HG03354 (cell line): ENCODE measurements around the gene ASTN2.

Source experiments
- ATAC-seq: cut with Tn5 transposase; IDR thresholded peaks from one replicate; pipeline ENCODE4 v1.9.1; 2021; ENCODE audit warnings: mild to moderate bottlenecking; ENCODE audit not compliant: unreplicated experiment, poor library complexity, severe bottlenecking

ASTN2 gene

DNA sequence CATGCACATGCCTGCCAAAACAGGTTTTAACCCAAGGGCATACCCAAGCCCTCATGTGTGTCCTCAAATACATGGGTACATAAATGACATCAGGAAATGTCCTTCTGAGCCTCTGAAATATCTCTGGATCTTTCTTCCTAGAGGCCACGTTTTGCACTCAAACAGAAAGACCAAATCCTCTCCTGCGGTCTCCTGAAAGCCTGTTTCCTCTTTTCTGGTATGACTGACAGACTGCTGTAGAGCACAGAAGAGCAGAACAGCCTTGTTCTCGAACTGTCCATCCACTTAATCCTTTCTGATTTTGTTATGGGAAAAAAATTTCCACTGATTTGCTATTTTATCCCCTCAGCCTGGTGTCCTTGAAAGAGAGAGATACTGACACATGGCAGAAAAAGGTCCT, 107.2 kb downstream of the ASTN2 start:
- ATAC-seq, result no peak

GRCh38 chr9:117306032-117306431, 108.8 kb downstream of the ASTN2 start:
- no peak for ATAC-seq

- no peak for ATAC-seq
These were observed 109.4 kb downstream of the ASTN2 start for GRCh38 chr9:117305454-117305853.

DNA sequence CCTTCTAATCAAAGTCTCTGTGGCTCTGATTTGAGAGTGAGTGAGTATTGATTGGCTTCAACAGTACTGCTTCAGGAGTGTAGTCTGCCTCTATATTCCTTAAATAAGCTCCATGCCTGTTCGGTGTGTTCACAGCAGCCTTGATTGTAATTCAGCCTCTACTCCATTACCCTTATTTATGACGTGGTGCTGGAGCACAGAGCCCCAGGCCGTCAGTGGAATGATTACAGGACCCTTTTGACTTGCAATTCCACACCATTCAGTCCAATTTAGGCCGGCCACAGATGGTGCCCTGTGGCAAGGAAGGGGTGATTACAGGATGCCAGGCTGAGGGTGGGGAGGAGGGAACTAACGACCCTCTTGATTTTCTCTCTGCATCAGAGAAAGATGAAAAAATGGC, 110.3 kb downstream of the ASTN2 start:
- no peak for ATAC-seq

DNA sequence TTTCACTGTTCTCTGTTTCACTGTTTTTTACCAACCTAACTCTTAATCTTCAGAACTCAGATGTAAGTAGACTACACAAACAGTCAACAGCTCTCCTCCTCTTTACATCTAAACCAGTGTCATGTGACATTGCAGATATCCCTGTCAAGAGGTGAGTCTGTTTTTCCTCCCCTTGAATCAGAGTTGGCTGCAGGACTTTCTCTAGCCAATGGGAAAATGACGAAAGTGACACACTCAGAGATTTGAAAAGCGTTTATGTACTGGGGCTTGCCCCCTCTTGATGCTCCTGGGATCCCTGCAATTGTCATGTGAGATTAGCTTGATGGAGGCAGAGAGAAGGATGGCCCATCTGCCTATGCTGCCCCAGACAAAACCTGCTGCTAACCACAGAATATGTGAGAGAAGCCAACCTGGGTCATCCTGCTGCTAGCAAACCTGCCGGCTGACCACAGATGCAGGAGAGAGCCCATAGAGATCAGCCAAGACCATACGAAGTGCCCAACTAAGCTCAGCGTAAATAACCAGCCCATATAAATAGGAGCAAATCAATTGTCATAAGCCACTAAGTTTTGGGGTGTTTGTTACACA, 111.1 kb downstream of the ASTN2 start:
- ATAC-seq, result no peak

- ATAC-seq, result no peak
These were observed 112.4 kb downstream of the ASTN2 start for GRCh38 chr9:117302487-117302886.

GRCh38 chr9:117300371-117301110, 114.3 kb downstream of the ASTN2 start:
- ATAC-seq, result no peak

GRCh38 chr9:117296453-117296852, 118.4 kb downstream of the ASTN2 start:
- no peak for ATAC-seq

GRCh38 chr9:117293206-117294114, 121.4 kb downstream of the ASTN2 start:
- no peak for ATAC-seq

DNA sequence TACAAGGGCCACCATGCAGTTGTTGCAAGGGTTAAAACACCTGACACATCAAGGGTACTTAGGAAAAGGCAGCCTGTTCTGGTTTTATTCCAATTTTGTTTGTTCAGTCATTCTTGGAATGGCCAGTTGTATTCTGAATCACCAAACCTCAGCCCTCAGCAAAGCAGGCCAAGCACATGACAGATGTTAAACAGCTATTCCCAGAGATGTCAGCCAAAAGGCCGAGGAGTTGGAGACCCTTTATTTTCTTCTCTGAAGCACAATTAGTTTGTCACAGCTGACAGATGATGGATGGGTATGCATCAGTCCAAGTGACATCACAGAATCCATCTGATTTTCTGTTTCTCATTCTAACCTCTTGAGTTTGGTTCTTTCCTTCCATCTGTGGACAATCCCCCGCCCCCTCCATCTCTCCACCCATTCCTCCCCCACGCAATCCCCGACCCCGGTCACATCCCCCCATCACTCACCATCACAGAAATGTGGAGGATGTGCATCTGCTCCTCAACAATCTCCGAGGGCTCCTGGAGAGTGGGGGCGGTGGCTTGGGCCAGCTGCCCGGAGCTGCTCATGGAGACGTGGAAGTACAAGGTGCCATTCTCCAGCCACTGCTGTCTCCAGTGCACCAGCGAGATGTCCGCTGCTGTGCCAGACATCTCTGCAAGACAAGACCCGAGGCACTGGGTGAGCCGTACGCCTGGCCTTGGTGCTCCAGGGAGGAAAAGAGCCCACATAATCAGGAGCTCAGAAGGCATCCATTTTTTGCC, 123.8 kb downstream of the ASTN2 start:
- no peak for ATAC-seq

- no peak for ATAC-seq
These were observed 124.5 kb downstream of the ASTN2 start for GRCh38 chr9:117290306-117290840.

GRCh38 chr9:117286245-117286644, 128.6 kb downstream of the ASTN2 start:
- no peak for ATAC-seq

DNA sequence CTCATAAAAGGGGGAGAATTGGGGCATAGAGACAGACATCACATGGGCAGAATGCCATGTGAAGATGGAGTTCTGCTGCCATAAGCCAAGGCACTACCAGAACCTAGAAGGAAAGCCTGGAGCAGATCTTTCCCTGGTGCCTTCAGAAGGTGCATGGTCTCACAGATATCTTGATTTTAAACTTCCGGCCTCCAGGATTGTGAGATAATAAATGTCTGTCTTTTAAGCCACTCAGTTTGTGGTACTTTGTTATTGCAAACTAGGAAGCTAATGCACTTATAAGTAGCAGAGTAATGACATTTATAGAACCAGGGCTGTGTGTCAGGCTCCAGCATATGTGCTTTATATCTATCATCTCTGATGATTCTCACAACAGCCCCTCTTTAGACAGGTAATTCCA, 130.4 kb downstream of the ASTN2 start:
- no peak for ATAC-seq

DNA sequence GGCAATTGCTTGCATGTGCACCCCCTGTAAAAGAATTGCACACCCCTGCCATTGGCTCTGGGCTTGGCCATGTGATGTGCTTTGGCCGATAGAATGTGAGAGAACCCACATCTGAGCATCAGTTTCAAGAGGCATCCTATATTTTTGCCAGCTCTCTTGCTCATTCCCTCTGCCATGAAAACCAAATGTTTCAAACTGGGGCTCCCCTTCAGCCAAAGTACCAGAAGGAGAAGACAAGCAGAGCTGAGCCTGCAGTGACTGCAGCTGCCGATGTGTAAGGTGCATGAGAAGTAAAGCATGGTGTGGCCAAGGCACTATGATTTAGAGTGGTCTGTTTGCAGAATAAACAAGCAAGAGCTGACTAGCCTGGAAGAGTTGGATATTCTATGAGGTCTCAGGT, 132.3 kb downstream of the ASTN2 start:
- no peak for ATAC-seq

DNA sequence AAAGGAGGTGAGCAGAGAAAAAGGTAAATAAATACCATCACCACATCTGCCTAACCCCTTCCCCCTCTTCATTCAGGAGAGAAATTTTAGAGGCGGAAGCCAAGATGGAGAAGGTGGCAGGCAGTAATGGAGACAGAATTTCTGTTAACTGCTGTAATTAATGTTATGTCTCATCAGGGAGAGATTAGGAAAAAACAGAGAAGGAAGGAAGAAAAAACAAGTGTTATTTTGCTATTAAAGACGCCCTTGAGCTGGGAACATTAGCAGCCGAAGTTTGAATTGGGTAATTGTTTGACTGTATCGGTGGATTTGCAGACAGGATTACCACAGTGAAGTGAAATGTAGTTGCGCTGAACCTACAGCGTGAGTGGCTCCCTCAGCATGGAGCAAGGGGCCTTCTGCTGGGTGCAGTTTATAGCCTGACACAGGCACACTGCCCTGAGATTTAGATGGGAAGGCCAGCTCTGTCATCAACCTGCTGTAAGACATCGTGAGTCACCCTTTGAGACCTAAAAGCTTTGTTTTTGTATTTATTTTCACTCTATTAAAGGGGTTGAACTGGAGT, 136.3 kb downstream of the ASTN2 start:
- no peak for ATAC-seq

DNA sequence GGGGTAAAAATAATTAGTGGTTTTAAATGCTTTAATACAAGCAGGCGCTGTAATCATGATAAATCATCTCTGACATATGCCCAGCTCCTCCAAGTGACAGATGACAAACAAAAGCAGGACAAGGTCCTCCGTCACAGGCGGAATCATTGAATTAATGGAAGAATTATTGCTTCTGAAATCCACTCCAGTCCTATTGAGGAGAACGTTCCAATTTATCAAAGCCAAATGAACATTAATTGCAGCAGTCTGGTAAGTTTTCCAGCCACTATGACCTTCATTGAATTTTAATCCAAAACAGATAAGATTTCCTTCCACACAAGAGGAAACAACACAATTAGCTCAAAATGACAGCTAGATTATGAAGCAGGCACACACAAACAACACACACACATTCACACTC, 136.8 kb downstream of the ASTN2 start:
- no peak for ATAC-seq

DNA sequence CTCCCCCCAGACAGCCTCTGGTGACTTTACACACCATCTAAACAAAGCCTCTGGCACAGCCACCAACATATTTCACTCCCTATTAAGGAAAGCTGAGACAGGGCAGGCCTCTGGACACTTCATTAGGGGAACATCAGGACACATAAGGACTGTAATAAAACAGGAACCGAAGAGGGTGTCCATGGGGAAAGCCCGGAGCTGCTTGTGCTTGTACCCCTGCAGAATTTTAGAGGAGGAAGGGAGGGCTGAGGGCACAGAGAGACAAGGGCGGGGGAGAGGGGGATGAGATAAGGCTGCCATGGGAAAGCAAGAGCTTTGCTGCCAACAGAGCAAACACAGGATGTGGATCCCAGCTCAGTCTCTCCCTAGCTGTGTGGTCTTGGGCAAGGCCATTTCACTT, 138.4 kb downstream of the ASTN2 start:
- no peak for ATAC-seq

DNA sequence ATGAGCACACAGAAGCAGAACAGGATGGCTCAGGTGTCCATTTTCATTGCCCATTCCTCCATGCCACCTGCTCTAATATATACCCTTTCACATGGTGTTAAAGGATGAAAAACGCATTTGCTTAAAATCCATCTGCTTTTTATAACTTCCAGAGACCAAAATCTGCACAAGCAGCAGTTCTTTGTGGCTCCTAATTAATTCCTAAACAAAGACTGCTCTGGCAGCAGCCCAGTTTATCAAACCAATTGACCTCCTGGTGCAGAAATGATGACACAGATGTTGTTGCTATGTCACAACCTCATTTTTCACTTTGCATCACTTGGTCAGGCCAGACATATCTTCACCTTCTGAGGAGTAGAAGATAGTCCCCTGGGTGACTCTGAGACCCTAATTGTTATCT, 141.2 kb downstream of the ASTN2 start:
- ATAC-seq, result no peak

DNA sequence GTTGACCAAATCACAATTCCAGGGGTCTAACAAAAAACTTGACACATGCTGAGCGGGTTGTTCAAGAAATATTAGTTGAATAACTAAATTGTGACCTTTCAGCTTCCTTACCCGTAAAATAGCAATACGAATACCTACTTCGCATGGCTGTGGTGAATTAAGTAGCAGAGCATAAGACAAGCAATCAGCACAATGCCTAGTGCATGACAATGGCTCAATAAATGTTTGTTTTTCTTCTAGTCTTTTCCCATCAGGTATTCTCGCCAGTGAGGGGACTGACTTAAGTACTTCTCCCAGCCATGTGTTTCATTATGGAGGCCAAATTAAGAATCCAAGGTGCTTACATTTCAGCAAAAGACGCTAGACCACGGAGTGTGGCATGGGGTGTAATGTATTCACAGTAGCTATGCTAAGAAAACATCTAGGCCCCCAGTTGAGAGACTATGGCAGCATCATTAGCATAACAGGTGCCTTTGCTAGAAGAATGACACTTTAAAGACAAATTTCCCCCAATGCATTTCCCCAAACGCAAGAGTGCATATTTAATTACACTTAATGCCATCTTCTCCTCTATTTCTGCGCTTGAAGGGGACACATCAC, 145.9 kb downstream of the ASTN2 start:
- no peak for ATAC-seq
